WERI-Rb-1 (cell line): ENCODE measurements around the gene YY2.

Experiments used
- DNase-seq: peaks from one replicate; pipeline ENCODE4 v3.0.0-alpha.2; 2020
- H3K27ac ChIP-seq: fragments of 250-450 bp; sonication (Bioruptor Pico); 2 replicates; pipeline ENCODE4 v1.5.1; 2020; ENCODE audit warnings: mild to moderate bottlenecking, moderate library complexity
- H3K27me3 ChIP-seq: fragments of 250-450 bp; sonication (Bioruptor Pico); 2 replicates; pipeline ENCODE4 v1.5.1; 2021; ENCODE audit warnings: mild to moderate bottlenecking, low read depth, moderate library complexity; ENCODE audit not compliant: insufficient read depth, severe bottlenecking
- H3K36me3 ChIP-seq: fragments of 250-450 bp; sonication (Bioruptor Pico); 2 replicates; pipeline ENCODE4 v1.5.1; 2020; ENCODE audit warnings: mild to moderate bottlenecking, moderate library complexity
- H3K4me3 ChIP-seq: 2 replicates; pipeline ENCODE4 v1.5.1; 2011; ENCODE audit warnings: low read depth, mild to moderate bottlenecking, control low read depth, low read length
- H3K9me3 ChIP-seq: fragments of 250-450 bp; sonication (Bioruptor Pico); 2 replicates; pipeline ENCODE4 v1.5.1; 2021; ENCODE audit warnings: mild to moderate bottlenecking, moderate library complexity; ENCODE audit not compliant: severe bottlenecking
- TF ChIP-seq, protein P1 (sequence below): IDR thresholded peaks from 2 replicates; pipeline ENCODE4 v1.5.1; 2011; ENCODE audit warnings: low read depth, mild to moderate bottlenecking, control low read depth, inconsistent platforms, low read length

YY2 gene

GRCh38 chrX:21855937-21856415 lies at the start of gene YY2:
TSS of gene YY2 (plus strand) at chrX:21855987. CDS start at chrX:21856485, 498 bp downstream.
- no peaks in the 10 kb centered on the region for H3K9me3 ChIP-seq
- H3K36me3 ChIP-seq = peaks cover 2% of the 10 kb centered on the region
- H3K4me3 ChIP-seq = no peak within 1 kb of the TSS
- H3K27ac ChIP-seq = no peak within 1 kb of the TSS
- TF ChIP-seq, protein P1, sequence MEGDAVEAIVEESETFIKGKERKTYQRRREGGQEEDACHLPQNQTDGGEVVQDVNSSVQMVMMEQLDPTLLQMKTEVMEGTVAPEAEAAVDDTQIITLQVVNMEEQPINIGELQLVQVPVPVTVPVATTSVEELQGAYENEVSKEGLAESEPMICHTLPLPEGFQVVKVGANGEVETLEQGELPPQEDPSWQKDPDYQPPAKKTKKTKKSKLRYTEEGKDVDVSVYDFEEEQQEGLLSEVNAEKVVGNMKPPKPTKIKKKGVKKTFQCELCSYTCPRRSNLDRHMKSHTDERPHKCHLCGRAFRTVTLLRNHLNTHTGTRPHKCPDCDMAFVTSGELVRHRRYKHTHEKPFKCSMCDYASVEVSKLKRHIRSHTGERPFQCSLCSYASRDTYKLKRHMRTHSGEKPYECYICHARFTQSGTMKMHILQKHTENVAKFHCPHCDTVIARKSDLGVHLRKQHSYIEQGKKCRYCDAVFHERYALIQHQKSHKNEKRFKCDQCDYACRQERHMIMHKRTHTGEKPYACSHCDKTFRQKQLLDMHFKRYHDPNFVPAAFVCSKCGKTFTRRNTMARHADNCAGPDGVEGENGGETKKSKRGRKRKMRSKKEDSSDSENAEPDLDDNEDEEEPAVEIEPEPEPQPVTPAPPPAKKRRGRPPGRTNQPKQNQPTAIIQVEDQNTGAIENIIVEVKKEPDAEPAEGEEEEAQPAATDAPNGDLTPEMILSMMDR = no peak
- H3K27me3 ChIP-seq = peaks cover 5% of the 10 kb centered on the region
- no peak for DNase-seq

GRCh38 chrX:21806691-21807090 lies 49.1 kb upstream of the YY2 start:
- Histone ChIP-seq H3K36me3 (no peaks in the 10 kb centered on the region), H3K9me3 (no peaks in the 10 kb centered on the region), H3K27ac (no peak overlapping the region), H3K27me3 (no peaks in the 10 kb centered on the region), H3K4me3 (no peak overlapping the region)
- TF ChIP-seq, protein P1 = no peak
- DNase-seq = no peak

- Histone ChIP-seq H3K27me3 (no peaks in the 10 kb centered on the region), H3K4me3 (no peak overlapping the region), H3K36me3 (no peaks in the 10 kb centered on the region), H3K27ac (no peak overlapping the region), H3K9me3 (no peaks in the 10 kb centered on the region)
- no peak for DNase-seq
- TF ChIP-seq, protein P1 = no peak
Observed at GRCh38 chrX:21811832-21812231, 44.0 kb upstream of the YY2 start.

- H3K27me3 ChIP-seq = no peaks in the 10 kb centered on the region
- TF ChIP-seq, protein P1 = no peak
- H3K36me3 ChIP-seq = no peaks in the 10 kb centered on the region
- no peak overlapping the region for H3K4me3 ChIP-seq
- no peaks in the 10 kb centered on the region for H3K9me3 ChIP-seq
- no peak for DNase-seq
- no peak overlapping the region for H3K27ac ChIP-seq
Observed at GRCh38 chrX:21812628-21813027, 43.2 kb upstream of the YY2 start.

DNA sequence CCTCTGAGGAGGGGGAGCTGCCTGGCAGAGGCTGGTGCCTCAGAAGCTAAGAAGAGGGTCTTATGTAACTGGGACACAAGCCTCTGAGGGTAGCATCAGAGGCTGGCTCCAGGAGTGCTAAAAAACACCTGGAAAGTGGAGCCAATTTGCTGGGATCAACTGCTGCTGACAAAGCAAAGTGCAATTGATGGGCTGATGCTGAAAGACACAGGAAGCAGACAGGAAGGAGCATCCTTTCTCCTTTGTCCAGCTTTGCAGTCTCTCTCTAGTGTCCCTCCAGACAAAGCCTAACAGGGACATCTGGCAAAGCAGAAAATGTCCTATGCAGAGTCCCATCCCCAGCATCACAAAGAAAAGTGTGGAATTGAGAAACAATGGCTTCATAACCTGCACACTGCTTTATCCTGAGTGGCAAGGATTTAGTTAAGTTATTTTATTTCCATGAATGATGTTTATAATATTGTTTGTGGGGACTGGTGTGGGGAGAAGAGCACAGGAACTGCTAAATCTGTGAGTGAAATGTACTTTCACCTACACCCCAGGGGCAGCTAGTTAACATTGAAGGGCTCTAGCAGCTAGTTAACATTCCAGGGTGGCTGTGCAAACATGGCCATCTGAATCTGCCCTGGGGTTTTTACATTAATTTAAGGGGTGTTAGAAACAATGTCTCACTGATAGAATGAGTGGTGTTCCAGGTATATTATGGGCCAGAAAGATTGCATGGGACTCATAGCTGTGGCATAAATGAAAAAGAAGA lies 42.0 kb upstream of the YY2 start:
- TF ChIP-seq, protein P1 = no peak
- Histone ChIP-seq H3K27ac (no peak overlapping the region), H3K4me3 (no peak overlapping the region), H3K9me3 (no peaks in the 10 kb centered on the region), H3K36me3 (no peaks in the 10 kb centered on the region), H3K27me3 (no peaks in the 10 kb centered on the region)
- DNase-seq = no peak
